SK-N-SH treated with all-trans-retinoic acid at 6 μM for 48 hours (cell line): Measurements from ENCODE around the gene PRRG2.

Source experiments
- BACH2 ChIP-seq: fragments of 250-450 bp; sonication (Bioruptor Pico); IDR thresholded peaks from 2 replicates; pipeline ENCODE4 v1.9.0; 2021; ENCODE audit warnings: mild to moderate bottlenecking, borderline replicate concordance
- CSDC2 ChIP-seq: fragments of 250-450 bp; sonication (Bioruptor Pico); IDR thresholded peaks from 2 replicates; pipeline ENCODE4 v1.5.0; 2020; ENCODE audit warnings: mild to moderate bottlenecking, moderate library complexity
- GLIS3 ChIP-seq: fragments of 250-450 bp; sonication (Bioruptor Pico); IDR thresholded peaks from 2 replicates; pipeline ENCODE4 v1.5.0; 2020; ENCODE audit warnings: mild to moderate bottlenecking, moderate library complexity
- PATZ1 ChIP-seq: fragments of 250-450 bp; sonication (Bioruptor Pico); IDR thresholded peaks from 2 replicates; pipeline ENCODE4 v1.8.0; 2020; ENCODE audit warnings: mild to moderate bottlenecking, moderate library complexity, borderline replicate concordance
- PPARA ChIP-seq: fragments of 250-450 bp; sonication (Bioruptor Pico); IDR thresholded peaks from 2 replicates; pipeline ENCODE4 v1.5.0; 2020; ENCODE audit warnings: mild to moderate bottlenecking, borderline replicate concordance
- RARB ChIP-seq: fragments of 250-450 bp; sonication (Bioruptor Pico); IDR thresholded peaks from 2 replicates; pipeline ENCODE4 v1.8.0; 2021; ENCODE audit warnings: mild to moderate bottlenecking, moderate library complexity
- SNAI2 ChIP-seq: fragments of 250-450 bp; sonication (Bioruptor Pico); IDR thresholded peaks from 2 replicates; pipeline ENCODE4 v1.5.0; 2020; ENCODE audit warnings: mild to moderate bottlenecking, moderate library complexity
- TCF4 ChIP-seq: fragments of 250-450 bp; sonication (Bioruptor Pico); IDR thresholded peaks from 2 replicates; pipeline ENCODE4 v1.8.0; 2021; ENCODE audit warnings: mild to moderate bottlenecking, moderate library complexity, borderline replicate concordance
- ZFP3 ChIP-seq: fragments of 250-450 bp; sonication (Bioruptor Pico); IDR thresholded peaks from 2 replicates; pipeline ENCODE4 v1.5.0; 2020; ENCODE audit warnings: mild to moderate bottlenecking, moderate library complexity
- ZNF70 ChIP-seq: fragments of 450-650 bp; formaldehyde crosslinking; IDR thresholded peaks from 2 replicates; pipeline ENCODE4 v1.5.0; 2020; ENCODE audit warnings: mild to moderate bottlenecking, moderate library complexity
- TF ChIP-seq, protein P1 (sequence below): fragments of 250-450 bp; sonication (Bioruptor Pico); IDR thresholded peaks from 2 replicates; pipeline ENCODE4 v1.8.0; 2021; ENCODE audit warnings: low read depth, mild to moderate bottlenecking, moderate library complexity, borderline replicate concordance
- TF ChIP-seq, protein P2 (sequence below): fragments of 250-450 bp; sonication (Bioruptor Pico); IDR thresholded peaks from 2 replicates; pipeline ENCODE4 v1.5.1; 2020; ENCODE audit warnings: low read depth, mild to moderate bottlenecking, moderate library complexity
- TF ChIP-seq, protein P3 (sequence below): fragments of 250-450 bp; sonication (Bioruptor Pico); IDR thresholded peaks from 2 replicates; pipeline ENCODE4 v1.5.1; 2021; ENCODE audit warnings: mild to moderate bottlenecking, moderate library complexity

DNA sequence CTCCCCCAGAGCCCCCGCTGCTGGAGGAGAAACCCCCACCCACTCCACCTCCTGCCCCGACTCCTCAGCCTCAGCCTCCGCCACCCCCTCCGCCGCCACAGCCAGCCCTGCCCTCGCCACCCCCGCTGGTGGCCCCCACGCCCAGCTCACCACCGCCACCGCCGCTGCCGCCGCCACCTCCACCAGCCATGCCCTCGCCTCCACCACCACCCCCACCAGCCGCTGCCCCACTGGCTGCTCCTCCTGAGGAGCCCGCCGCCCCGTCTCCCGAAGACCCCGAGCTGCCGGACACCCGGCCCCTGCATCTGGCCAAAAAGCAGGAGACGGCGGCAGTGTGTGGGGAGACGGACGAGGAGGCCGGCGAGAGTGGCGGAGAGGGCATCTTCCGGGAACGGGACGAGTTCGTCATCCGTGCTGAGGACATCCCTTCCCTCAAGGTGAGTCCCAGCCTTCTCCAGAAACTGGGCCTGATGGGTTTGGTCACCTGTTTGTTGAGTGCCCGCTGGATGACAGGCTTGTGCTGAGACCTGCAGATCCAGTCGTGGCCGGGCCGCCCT, 20.4 kb downstream of the PRRG2 start:
- no peak for TF ChIP-seq ZFP3 (CRISPR knock-in tag)
- no peak for TF ChIP-seq PPARA (CRISPR knock-in tag)
- TF ChIP-seq, protein P1, sequence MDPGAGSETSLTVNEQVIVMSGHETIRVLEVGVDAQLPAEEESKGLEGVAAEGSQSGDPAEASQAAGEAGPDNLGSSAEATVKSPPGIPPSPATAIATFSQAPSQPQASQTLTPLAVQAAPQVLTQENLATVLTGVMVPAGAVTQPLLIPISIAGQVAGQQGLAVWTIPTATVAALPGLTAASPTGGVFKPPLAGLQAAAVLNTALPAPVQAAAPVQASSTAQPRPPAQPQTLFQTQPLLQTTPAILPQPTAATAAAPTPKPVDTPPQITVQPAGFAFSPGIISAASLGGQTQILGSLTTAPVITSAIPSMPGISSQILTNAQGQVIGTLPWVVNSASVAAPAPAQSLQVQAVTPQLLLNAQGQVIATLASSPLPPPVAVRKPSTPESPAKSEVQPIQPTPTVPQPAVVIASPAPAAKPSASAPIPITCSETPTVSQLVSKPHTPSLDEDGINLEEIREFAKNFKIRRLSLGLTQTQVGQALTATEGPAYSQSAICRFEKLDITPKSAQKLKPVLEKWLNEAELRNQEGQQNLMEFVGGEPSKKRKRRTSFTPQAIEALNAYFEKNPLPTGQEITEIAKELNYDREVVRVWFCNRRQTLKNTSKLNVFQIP (CRISPR knock-in tag): no peak
- TF ChIP-seq PATZ1: no peak
- TF ChIP-seq CSDC2 (CRISPR knock-in tag): no peak
- no peak for TF ChIP-seq SNAI2 (CRISPR knock-in tag)
- TF ChIP-seq TCF4 (CRISPR knock-in tag): no peak
- no peak for TF ChIP-seq ZNF70 (CRISPR knock-in tag)
- no peak for TF ChIP-seq BACH2
- TF ChIP-seq RARB (CRISPR knock-in tag): no peak
- TF ChIP-seq, protein P2, sequence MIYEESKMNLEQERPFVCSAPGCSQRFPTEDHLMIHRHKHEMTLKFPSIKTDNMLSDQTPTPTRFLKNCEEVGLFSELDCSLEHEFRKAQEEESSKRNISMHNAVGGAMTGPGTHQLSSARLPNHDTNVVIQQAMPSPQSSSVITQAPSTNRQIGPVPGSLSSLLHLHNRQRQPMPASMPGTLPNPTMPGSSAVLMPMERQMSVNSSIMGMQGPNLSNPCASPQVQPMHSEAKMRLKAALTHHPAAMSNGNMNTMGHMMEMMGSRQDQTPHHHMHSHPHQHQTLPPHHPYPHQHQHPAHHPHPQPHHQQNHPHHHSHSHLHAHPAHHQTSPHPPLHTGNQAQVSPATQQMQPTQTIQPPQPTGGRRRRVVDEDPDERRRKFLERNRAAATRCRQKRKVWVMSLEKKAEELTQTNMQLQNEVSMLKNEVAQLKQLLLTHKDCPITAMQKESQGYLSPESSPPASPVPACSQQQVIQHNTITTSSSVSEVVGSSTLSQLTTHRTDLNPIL: no peak
- TF ChIP-seq GLIS3 (CRISPR knock-in tag): no peak
- TF ChIP-seq, protein P3, sequence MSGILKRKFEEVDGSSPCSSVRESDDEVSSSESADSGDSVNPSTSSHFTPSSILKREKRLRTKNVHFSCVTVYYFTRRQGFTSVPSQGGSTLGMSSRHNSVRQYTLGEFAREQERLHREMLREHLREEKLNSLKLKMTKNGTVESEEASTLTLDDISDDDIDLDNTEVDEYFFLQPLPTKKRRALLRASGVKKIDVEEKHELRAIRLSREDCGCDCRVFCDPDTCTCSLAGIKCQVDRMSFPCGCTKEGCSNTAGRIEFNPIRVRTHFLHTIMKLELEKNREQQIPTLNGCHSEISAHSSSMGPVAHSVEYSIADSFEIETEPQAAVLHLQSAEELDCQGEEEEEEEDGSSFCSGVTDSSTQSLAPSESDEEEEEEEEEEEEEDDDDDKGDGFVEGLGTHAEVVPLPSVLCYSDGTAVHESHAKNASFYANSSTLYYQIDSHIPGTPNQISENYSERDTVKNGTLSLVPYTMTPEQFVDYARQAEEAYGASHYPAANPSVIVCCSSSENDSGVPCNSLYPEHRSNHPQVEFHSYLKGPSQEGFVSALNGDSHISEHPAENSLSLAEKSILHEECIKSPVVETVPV (CRISPR knock-in tag): no peak
